ENCODE measurements around the gene UQCC2.

- TF ChIP-seq HDGF (IDR thresholded peaks at IDR 0.05; ENCODE audit: borderline replicate concordance) (no peak), ZNF384 (IDR thresholded peaks at IDR 0.05) (no peak), BHLHE40 (IDR thresholded peaks at IDR 0.05; ENCODE audit: borderline replicate concordance) (no peak)
These were observed 8.0 kb upstream of the UQCC2 start for GRCh38 chr6:33719326-33719987.
